HG03565 (cell line): ENCODE data around the gene TYRO3.

Experiments
- ATAC-seq: cut with Tn5 transposase; IDR thresholded peaks from one replicate; pipeline ENCODE4 v1.9.1; 2021; ENCODE audit warnings: mild to moderate bottlenecking, moderate library complexity; ENCODE audit not compliant: unreplicated experiment

Gene TYRO3

GRCh38 chr15:41558400-41559238 is at the start of gene TYRO3:
Gene TYRO3, plus strand, starts transcription at chr15:41559212. Its CDS starts 46 bp downstream, at chr15:41559258.
- ATAC-seq: no peak

GRCh38 chr15:41510728-41511127 is 48.3 kb upstream of the TYRO3 start:
- no peak for ATAC-seq

DNA sequence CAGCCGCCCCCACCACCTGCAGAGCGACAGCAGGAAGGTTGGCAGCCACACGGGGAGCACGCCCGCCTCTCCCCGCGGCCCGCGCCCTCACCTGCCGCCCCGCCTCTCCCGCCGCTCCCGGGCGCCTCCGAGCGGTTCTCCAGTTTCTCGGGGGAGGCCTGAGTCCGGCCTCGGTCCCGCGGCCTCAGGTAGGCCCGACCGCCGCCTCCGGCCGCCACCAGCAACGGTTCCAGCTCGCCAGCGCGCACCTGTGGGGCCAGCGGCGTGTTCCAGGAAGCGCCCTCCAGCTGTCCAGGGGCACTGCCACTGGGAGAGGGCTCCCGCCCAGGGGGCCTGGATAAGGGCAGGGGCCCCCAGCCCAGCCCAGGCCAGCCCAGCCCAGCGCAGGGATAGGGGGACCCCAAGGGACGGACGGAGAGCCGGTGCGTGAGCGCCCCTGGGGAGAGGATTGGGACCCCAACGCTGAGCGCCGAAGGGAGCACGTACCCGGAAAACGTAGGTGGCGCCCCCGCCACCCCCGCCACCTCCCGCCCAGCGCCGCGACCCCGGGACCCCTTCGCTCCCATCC is 47.6 kb upstream of the TYRO3 start:
- ATAC-seq: no peak

DNA sequence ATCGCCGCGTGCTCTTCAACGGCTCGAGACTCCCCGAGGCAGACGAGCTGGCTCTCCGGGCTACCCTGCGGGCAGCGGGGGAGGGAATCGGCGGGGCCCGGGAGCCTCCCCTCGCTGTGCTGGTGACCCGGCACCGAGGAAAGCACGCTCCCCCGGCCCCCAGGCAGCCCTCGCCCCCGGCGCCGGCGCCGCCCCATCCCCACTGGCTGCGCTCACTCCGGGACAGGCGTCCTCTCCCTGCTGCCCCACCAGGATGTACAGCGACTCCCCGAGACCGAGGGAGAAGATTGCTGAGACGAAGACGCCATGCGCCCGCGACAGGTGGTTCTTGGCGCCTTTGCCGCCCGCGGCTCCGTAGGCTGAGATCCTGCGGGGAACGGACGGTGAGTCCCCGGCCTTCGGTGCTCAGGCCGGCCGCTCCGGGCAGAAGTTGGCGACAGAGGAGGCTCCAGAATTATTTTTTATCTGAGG is 47.1 kb upstream of the TYRO3 start:
- ATAC-seq: no peak

GRCh38 chr15:41512512-41512939 is 46.5 kb upstream of the TYRO3 start:
- no peak for ATAC-seq

DNA sequence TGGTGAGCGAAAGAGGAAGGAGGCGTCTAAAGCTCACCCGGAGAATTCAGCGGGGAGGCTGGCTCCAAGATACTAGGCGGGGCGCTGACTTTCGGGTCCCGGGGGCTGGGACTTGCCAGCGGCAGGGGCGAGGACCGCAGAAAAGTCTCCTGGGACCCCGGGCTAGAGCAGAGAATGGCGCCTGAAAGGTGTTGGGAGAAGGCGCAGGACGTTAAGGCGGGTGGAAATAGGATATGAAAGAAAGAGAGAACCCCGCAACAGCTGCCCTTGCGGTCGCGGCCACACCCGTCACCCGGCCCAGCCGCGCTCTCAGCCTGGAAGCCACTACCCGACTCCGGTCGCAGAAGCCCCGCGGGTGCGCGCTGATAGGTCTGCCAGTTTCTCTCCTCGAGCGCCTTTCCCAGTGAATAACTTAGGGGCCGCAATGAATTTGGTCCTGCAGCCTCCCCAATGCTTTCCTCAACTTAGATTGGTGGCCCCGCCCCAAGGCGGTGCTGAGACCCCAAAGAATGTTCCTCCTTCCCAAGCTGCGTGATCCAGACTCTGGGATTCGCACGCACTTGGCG is 46.0 kb upstream of the TYRO3 start:
- ATAC-seq: no peak

DNA sequence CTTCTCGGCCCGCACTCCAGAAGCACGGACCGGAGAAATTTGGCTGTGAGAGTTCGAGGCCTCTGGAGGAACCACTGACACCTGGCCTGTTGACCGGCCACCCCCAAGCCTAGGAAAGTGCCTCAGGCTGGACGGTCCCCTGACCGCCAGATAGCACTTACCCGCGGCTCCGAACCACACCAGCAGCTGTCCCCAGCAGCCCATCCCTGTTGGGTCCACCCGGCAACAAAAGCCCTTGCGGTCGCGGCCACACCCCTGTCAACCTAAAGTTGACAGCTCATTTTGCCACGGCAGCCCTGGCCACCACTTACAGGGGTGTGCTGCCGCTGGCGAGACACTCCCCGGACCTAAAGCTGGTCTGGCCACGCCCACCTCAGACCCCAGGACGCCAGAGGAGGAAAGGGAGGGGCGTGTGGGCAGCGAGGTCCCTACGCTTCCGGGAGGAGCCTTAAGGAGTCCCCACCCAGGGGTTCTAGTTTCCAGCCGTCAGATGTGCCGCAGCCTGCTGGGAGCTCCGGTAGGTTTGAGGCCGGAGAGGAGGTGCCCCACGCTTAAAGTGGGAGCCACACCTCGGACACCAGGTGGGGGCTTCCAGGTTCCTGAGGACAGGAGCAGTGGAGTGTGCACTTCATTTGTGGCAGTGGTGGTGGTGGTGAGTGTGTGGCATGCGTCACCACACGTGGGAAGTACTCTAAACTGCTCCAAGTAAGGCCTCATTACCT is 45.3 kb upstream of the TYRO3 start, which contains the start of gene LTK:
LTK (minus strand) TSS at position 322 of the 722 bp plus-strand sequence; CDS start at position 204, 118 bp downstream.
- no peak for ATAC-seq

- no peak for ATAC-seq
Observed at GRCh38 chr15:41517895-41518449, 41.0 kb upstream of the TYRO3 start.

- ATAC-seq: no peak
Observed at GRCh38 chr15:41520636-41521035, 38.4 kb upstream of the TYRO3 start.

DNA sequence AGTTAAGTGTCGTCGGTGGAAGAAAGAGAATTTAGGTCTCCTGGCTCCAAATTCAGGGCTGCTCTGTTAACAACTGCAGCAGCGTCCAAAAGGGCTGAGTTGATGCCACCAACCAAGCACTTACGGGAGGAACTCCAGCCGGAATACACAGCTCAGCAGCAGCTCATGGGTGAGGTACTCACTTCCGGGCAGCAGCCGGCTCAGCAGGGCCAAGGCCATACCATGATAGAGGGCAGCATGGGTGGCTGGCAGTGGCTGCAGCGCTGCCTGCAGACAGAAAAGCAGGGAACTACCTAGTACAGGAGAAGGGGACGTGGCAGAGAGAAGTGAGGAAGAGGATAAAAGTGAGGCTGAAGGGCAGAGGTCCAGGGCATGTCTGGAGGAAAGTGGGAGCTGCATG is 37.4 kb upstream of the TYRO3 start:
- ATAC-seq: no peak

GRCh38 chr15:41523097-41523496 is 35.9 kb upstream of the TYRO3 start:
- no peak for ATAC-seq

DNA sequence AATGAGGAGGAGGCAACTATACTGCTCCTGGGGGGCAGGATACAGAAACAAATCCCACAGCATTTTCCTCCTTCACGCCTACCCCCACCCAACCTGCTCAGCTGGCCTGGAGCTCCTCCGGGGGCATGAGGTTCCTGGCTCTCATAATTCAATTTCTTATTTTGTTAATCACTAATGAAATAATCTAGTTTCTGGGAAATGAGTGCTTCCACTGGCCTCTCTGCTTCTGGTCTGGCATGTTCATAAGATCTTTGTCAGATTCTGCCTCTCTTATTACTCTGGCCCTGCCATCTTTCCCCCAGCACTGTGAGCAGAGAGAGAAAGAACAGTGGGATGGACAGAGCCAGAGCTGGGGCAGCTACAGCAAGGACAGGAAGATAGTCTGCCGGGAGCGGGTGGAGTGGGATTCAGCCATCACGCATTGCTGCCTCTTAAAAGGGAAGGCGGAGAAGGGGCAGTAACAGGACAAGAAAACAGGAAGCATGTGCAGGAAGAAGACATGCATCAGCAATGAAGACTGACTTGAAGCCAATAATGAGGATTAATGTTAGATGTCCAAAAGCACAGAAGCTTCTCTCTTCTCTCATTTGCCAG is 28.6 kb upstream of the TYRO3 start:
- ATAC-seq: no peak

DNA sequence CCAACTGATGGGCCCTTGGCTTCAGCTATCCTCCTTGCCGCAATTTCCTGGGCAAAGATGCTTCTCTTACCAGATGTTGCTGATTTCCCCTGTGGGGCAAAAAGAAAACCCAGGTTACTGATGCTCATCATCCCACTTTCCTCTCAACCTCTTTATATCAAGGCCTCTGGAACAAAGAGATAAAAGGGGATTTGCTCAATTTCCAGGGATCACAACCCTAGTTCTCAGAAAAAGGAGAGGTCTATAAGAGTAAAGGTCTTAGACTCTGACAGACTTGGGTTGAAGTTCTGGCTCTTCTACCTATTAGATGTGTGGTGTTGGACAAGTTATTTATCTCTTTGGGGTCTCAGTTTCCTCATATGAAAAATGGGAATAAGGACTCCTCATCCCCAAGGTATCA is 23.5 kb upstream of the TYRO3 start:
- no peak for ATAC-seq

- ATAC-seq: no peak
Observed at GRCh38 chr15:41536866-41537265, 22.1 kb upstream of the TYRO3 start.

DNA sequence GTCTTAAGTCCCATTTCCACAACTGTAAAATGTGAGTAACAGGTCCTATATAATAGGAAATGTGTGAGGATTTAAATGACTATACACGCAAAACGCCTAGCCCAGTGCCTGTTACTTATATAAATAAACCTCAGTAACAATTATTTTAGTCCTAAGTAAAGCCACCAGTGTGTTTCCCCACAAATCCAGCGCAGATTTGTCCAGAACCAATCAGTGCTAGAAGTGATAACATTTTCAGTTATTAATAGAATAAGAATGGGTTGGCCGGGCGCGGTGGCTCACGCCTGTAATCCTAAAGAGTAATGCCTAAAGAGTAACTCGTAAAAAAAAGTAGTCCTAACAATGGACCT is 15.5 kb upstream of the TYRO3 start:
- no peak for ATAC-seq

- ATAC-seq: no peak
Observed at GRCh38 chr15:41544650-41545015, 14.4 kb upstream of the TYRO3 start.

DNA sequence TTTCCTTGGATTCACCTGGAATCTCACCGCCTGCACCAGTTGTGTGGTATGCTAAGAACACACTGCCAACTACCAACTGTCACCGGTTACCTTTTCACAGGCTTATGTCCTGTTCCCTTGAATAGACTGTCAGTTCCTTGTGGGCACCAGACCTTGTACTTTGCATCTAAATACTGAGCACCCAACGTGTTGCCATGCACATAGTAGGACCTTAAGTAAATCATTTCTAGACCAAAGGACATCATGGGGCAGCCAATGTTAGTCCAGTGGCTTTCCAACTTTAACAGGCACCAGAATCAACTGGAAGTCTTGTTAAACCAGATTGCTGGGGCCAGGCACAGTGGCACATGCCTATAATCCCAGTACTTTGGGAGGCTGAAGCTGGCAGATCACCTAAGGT is 13.8 kb upstream of the TYRO3 start:
- ATAC-seq: no peak

- no peak for ATAC-seq
Observed at GRCh38 chr15:41546851-41547786, 11.9 kb upstream of the TYRO3 start.

DNA sequence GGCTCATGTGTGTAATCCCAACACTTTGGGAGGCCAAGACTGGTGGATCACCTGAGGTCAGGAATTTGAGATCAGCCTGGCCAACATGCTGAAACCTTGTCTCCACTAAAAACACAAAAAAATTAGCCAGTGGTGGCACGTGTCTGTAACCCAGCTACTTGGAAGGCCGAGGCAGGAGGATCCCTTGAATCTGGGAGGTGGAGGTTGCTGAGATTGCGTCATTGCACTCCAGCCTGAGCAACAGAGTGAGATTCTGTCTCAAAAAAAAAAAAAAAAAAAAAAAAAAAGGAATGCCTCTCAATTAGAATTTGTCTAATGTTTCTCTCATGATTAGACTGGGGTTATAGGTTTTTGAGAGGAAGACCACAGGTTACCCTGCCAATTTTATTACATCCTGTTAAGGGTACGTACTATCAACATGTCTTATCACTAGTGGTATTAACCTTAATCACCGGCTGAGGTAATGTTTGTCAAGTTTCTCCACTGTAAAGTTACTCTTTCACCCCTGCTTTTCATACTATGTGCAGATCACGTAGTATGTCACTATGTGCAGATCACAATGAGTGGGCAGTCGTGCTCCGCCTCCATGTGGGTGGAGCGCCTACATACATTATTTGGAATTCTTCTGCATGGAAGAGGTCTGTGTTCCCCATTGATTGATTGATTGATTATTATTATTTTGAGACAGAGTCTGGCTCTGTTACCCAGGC is 8.8 kb upstream of the TYRO3 start:
- no peak for ATAC-seq
